ENCODE data around the gene SLC66A3.

Gene SLC66A3

GRCh38 chr2:11123856-11124759, 31.2 kb upstream of the SLC66A3 start:
- no peak overlapping the region for H2AFZ ChIP-seq (ENCODE audit: low read length)
- H3K4me1 ChIP-seq (ENCODE audit: insufficient read depth, low read length, severe bottlenecking): peaks cover 15% of the 10 kb centered on the region
- H3K36me3 ChIP-seq (ENCODE audit: insufficient read depth, low read length): no peaks in the 10 kb centered on the region
- no peaks in the 10 kb centered on the region for H3K9me2 ChIP-seq (ENCODE audit: low read depth, low read length)
- peak; percentile 91 for TF ChIP-seq CTCF (IDR thresholded peaks at IDR 0.05; ENCODE audit: low read length)
- no peak for TF ChIP-seq EZH2 (IDR thresholded peaks at IDR 0.05; ENCODE audit: borderline replicate concordance, low read length)
- H3K27ac ChIP-seq (ENCODE audit: low read depth, low read length, poor library complexity, severe bottlenecking): no peak overlapping the region
- no peaks in the 10 kb centered on the region for H3K79me2 ChIP-seq (ENCODE audit: insufficient read depth, low read length)
- no peak overlapping the region for H3K9ac ChIP-seq (ENCODE audit: low read length)
- no peaks in the 10 kb centered on the region for H3F3A ChIP-seq (ENCODE audit: insufficient read depth, low read length)
- no peak overlapping the region for H3K4me2 ChIP-seq (ENCODE audit: low read length)
- no peak overlapping the region for H3K4me3 ChIP-seq (ENCODE audit: low read depth, low read length, poor library complexity, severe bottlenecking)
- H3K9me3 ChIP-seq (ENCODE audit: low read length): no peaks in the 10 kb centered on the region
- no peaks in the 10 kb centered on the region for H3K27me3 ChIP-seq (ENCODE audit: insufficient read depth, low read length)
- H4K20me1 ChIP-seq (ENCODE audit: insufficient read depth, low read length): no peaks in the 10 kb centered on the region

- Histone ChIP-seq H3K9me2 (ENCODE audit: low read depth, low read length) (no peaks in the 10 kb centered on the region), H3K4me2 (ENCODE audit: low read length) (no peak overlapping the region), H3K4me1 (ENCODE audit: insufficient read depth, low read length, severe bottlenecking) (peaks cover 15% of the 10 kb centered on the region), H3K9ac (ENCODE audit: low read length) (no peak overlapping the region), H3F3A (ENCODE audit: insufficient read depth, low read length) (no peaks in the 10 kb centered on the region), H3K27ac (ENCODE audit: low read depth, low read length, poor library complexity, severe bottlenecking) (no peak overlapping the region), H2AFZ (ENCODE audit: low read length) (no peak overlapping the region), H3K36me3 (ENCODE audit: insufficient read depth, low read length) (no peaks in the 10 kb centered on the region), H3K9me3 (ENCODE audit: low read length) (no peaks in the 10 kb centered on the region), H3K79me2 (ENCODE audit: insufficient read depth, low read length) (no peaks in the 10 kb centered on the region), H3K27me3 (ENCODE audit: insufficient read depth, low read length) (no peaks in the 10 kb centered on the region), H3K4me3 (ENCODE audit: low read depth, low read length, poor library complexity, severe bottlenecking) (no peak overlapping the region), H4K20me1 (ENCODE audit: insufficient read depth, low read length) (no peaks in the 10 kb centered on the region)
- no peak for TF ChIP-seq EZH2 (IDR thresholded peaks at IDR 0.05; ENCODE audit: borderline replicate concordance, low read length)
- no peak for TF ChIP-seq CTCF (IDR thresholded peaks at IDR 0.05; ENCODE audit: low read length)
Observed at GRCh38 chr2:11124760-11125068, 30.6 kb upstream of the SLC66A3 start.

GRCh38 chr2:11127761-11128160, 27.5 kb upstream of the SLC66A3 start:
- Histone ChIP-seq H3K9me2 (ENCODE audit: low read depth, low read length) (no peaks in the 10 kb centered on the region), H3K36me3 (ENCODE audit: insufficient read depth, low read length) (no peaks in the 10 kb centered on the region), H4K20me1 (ENCODE audit: insufficient read depth, low read length) (no peaks in the 10 kb centered on the region), H3K9ac (ENCODE audit: low read length) (no peak overlapping the region), H2AFZ (ENCODE audit: low read length) (no peak overlapping the region), H3K4me3 (ENCODE audit: low read depth, low read length, poor library complexity, severe bottlenecking) (no peak overlapping the region), H3K9me3 (ENCODE audit: low read length) (no peaks in the 10 kb centered on the region), H3K4me1 (ENCODE audit: insufficient read depth, low read length, severe bottlenecking) (peaks cover 19% of the 10 kb centered on the region), H3K27ac (ENCODE audit: low read depth, low read length, poor library complexity, severe bottlenecking) (no peak overlapping the region), H3K4me2 (ENCODE audit: low read length) (no peak overlapping the region), H3K27me3 (ENCODE audit: insufficient read depth, low read length) (no peaks in the 10 kb centered on the region), H3K79me2 (ENCODE audit: insufficient read depth, low read length) (no peaks in the 10 kb centered on the region), H3F3A (ENCODE audit: insufficient read depth, low read length) (no peaks in the 10 kb centered on the region)
- TF ChIP-seq CTCF (IDR thresholded peaks at IDR 0.05; ENCODE audit: low read length) (no peak), EZH2 (IDR thresholded peaks at IDR 0.05; ENCODE audit: borderline replicate concordance, low read length) (no peak)

All from OCI-LY1 (cell line).